ENCODE measurements around the gene GRK5. TPM values are rescaled to one million over a fixed set of nuclear protein-coding genes. Genes with fewer than 3 reads are reported as not detected.
A peak's percentile ranks its signal among the peaks of the same experiment; 100 is the strongest.

The GRK5 gene
- total and polyA plus RNA-seq, 7 donors = 7.9 to 32.4 (median 19.8) TPM

- Histone ChIP-seq H3K27ac (peak overlapping the region; percentile 49 to 77 (median 66)), H3K9me3 (no peaks in the 10 kb centered on the region), H3K4me3 (no peak overlapping the region), H3K4me1 (peaks cover 0 to 33% (median 26%) of the 10 kb centered on the region in 4 donors), H3K27me3 (no peaks in the 10 kb centered on the region), H3K36me3 (no peaks in the 10 kb centered on the region)
- 74 to 84% methylated on average over 5 of the region's 5 CpGs for WGBS, 2 donors
- no peak for TF ChIP-seq EP300 (IDR thresholded peaks at IDR 0.05)
- TF ChIP-seq POLR2A (IDR thresholded peaks at IDR 0.05) = no peak
- no peak for TF ChIP-seq CTCF (IDR thresholded peaks at IDR 0.05)
- no peak for TF ChIP-seq POLR2AphosphoS5 (IDR thresholded peaks at IDR 0.05)
- DNase-seq = no peak
- intact Hi-C loops (cut with DNase I) = no loop called here
These were observed 202.0 kb downstream of the GRK5 start for GRCh38 chr10:119409385-119409784.

- intact Hi-C loops (cut with DNase I) = loop anchor here (5.0 kb wide), 2 partner anchors 63 to 103 kb away; no protein-coding TSS in a partner anchor
- H3K36me3 ChIP-seq = no peaks in the 10 kb centered on the region
- DNase-seq = peak; percentile 88
- H3K27ac ChIP-seq = peak overlapping the region; percentile 56 to 77 (median 66)
- peaks cover 0 to 37% (median 28%) of the 10 kb centered on the region in 4 donors for H3K4me1 ChIP-seq
- TF ChIP-seq POLR2AphosphoS5 (IDR thresholded peaks at IDR 0.05) = peak in 3 of 4 donors; percentile 55 to 63 (median 60)
- TF ChIP-seq EP300 (IDR thresholded peaks at IDR 0.05) = peak in 1 of 4 donors; percentile 40
- TF ChIP-seq POLR2A (IDR thresholded peaks at IDR 0.05) = no peak
- no peaks in the 10 kb centered on the region for H3K27me3 ChIP-seq
- no peaks in the 10 kb centered on the region for H3K9me3 ChIP-seq
- H3K4me3 ChIP-seq = no peak overlapping the region
- WGBS, 2 donors = 79 to 84% methylated on average over 18 of the region's 18 CpGs
These were observed 202.5 kb downstream of the GRK5 start for GRCh38 chr10:119409906-119410305.

- no peaks in the 10 kb centered on the region for H3K9me3 ChIP-seq
- TF ChIP-seq POLR2AphosphoS5 (IDR thresholded peaks at IDR 0.05) (no peak), CTCF (IDR thresholded peaks at IDR 0.05) (no peak), EP300 (IDR thresholded peaks at IDR 0.05) (no peak), POLR2A (IDR thresholded peaks at IDR 0.05) (no peak)
- DNase-seq = no peak
- no peak overlapping the region for H3K4me3 ChIP-seq
- peaks cover 0 to 42% (median 28%) of the 10 kb centered on the region in 4 donors for H3K4me1 ChIP-seq
- WGBS, 2 donors = 86 to 90% methylated on average over 9 of the region's 9 CpGs
- no peaks in the 10 kb centered on the region for H3K36me3 ChIP-seq
- intact Hi-C loops (cut with DNase I) = loop anchor here (5.0 kb wide), 2 partner anchors 63 to 103 kb away; no protein-coding TSS in a partner anchor
- no peaks in the 10 kb centered on the region for H3K27me3 ChIP-seq
- peak overlapping the region; percentile 42 to 77 (median 65) for H3K27ac ChIP-seq
These were observed 203.2 kb downstream of the GRK5 start for GRCh38 chr10:119410361-119411116.

- peaks cover 0 to 46% (median 28%) of the 10 kb centered on the region in 4 donors for H3K4me1 ChIP-seq
These were observed 205.1 kb downstream of the GRK5 start for GRCh38 chr10:119412244-119413092.

More at GRCh38 chr10:119412244-119413092, 205.1 kb downstream of the GRK5 start:
- DNase-seq = peak; percentile 92
- Histone ChIP-seq H3K9me3 (no peaks in the 10 kb centered on the region), H3K27ac (peak overlapping the region; percentile 53 to 77 (median 68)), H3K4me3 (no peak overlapping the region), H3K27me3 (no peaks in the 10 kb centered on the region), H3K36me3 (no peaks in the 10 kb centered on the region)
- 63 to 65% methylated on average over 31 of the region's 31 CpGs for WGBS, 2 donors
- no peak for TF ChIP-seq POLR2A (IDR thresholded peaks at IDR 0.05)
- TF ChIP-seq CTCF (IDR thresholded peaks at IDR 0.05) = no peak
- TF ChIP-seq EP300 (IDR thresholded peaks at IDR 0.05) = peak in 1 of 4 donors; percentile 81
- TF ChIP-seq POLR2AphosphoS5 (IDR thresholded peaks at IDR 0.05) = peak in 3 of 4 donors; percentile 55 to 88 (median 57)
- intact Hi-C loops (cut with DNase I) = loop anchor here (5.0 kb wide), 2 partner anchors 65 to 105 kb away; no protein-coding TSS in a partner anchor

All from sigmoid colon (tissue), 7 donors.